GM18508 (cell line): Measurements from ENCODE around the gene FAM193B.
"Not testable (repeated sequence)": the region's sequence is repeated elsewhere in the genome, so short reads cannot be mapped to it uniquely, and the experiment has no call there.

Experiments
- ATAC-seq: cut with Tn5 transposase; IDR thresholded peaks from one replicate; pipeline ENCODE4 v1.9.1; 2021; ENCODE audit warnings: moderate number of reproducible peaks; ENCODE audit not compliant: insufficient read depth, unreplicated experiment

The FAM193B gene

GRCh38 chr5:177588413-177588909 is 34.1 kb upstream of the FAM193B start:
- ATAC-seq: no peak

GRCh38 chr5:177578316-177578715 is 24.0 kb upstream of the FAM193B start:
- no peak for ATAC-seq

- no peak for ATAC-seq
Measured at GRCh38 chr5:177576169-177576568, 21.8 kb upstream of the FAM193B start.

- no peak for ATAC-seq
Measured at GRCh38 chr5:177575488-177575887, 21.1 kb upstream of the FAM193B start.

GRCh38 chr5:177569894-177570293 is 15.5 kb upstream of the FAM193B start:
- no peak for ATAC-seq

GRCh38 chr5:177568326-177568725 is 14.0 kb upstream of the FAM193B start:
- ATAC-seq: no peak

GRCh38 chr5:177565046-177565445 is 10.7 kb upstream of the FAM193B start:
- ATAC-seq: no peak

GRCh38 chr5:177559446-177559941 is 5.1 kb upstream of the FAM193B start:
- not testable (repeated sequence) for ATAC-seq

- ATAC-seq: no peak
Measured at GRCh38 chr5:177557796-177558195, 3.4 kb upstream of the FAM193B start.

GRCh38 chr5:177557041-177557647 is 2.8 kb upstream of the FAM193B start:
- ATAC-seq: no peak

GRCh38 chr5:177555665-177556064 is 1.3 kb upstream of the FAM193B start:
- no peak for ATAC-seq

- ATAC-seq: no peak
Measured at GRCh38 chr5:177555228-177555627, 865 bp upstream of the FAM193B start.

- peak; percentile 10 for ATAC-seq
Measured at GRCh38 chr5:177553671-177554429, 513 bp downstream of the FAM193B start.

GRCh38 chr5:177552839-177553455 is 1.4 kb downstream of the FAM193B start:
- no peak for ATAC-seq

GRCh38 chr5:177550122-177550521 is 4.2 kb downstream of the FAM193B start:
- no peak for ATAC-seq

- ATAC-seq: no peak
Measured at GRCh38 chr5:177548495-177548894, 5.9 kb downstream of the FAM193B start.

GRCh38 chr5:177547736-177548135 is 6.6 kb downstream of the FAM193B start:
- no peak for ATAC-seq

- ATAC-seq: no peak
Measured at GRCh38 chr5:177546258-177546741, 8.1 kb downstream of the FAM193B start.

- ATAC-seq: no peak
Measured at GRCh38 chr5:177545487-177546257, 8.7 kb downstream of the FAM193B start.

- no peak for ATAC-seq
Measured at GRCh38 chr5:177542816-177543465, 11.4 kb downstream of the FAM193B start.
